Glomerular visceral epithelial cell (primary cell): ENCODE results near the gene RPH3AL.
"Not testable (repeated sequence)": the region's sequence is repeated elsewhere in the genome, so short reads cannot be mapped to it uniquely, and the experiment has no call there.

Experiments used
- DNase-seq: peaks from one replicate; pipeline ENCODE4 v3.0.0-alpha.2; 2016; ENCODE audit errors: extremely low spot score

Gene RPH3AL

DNA sequence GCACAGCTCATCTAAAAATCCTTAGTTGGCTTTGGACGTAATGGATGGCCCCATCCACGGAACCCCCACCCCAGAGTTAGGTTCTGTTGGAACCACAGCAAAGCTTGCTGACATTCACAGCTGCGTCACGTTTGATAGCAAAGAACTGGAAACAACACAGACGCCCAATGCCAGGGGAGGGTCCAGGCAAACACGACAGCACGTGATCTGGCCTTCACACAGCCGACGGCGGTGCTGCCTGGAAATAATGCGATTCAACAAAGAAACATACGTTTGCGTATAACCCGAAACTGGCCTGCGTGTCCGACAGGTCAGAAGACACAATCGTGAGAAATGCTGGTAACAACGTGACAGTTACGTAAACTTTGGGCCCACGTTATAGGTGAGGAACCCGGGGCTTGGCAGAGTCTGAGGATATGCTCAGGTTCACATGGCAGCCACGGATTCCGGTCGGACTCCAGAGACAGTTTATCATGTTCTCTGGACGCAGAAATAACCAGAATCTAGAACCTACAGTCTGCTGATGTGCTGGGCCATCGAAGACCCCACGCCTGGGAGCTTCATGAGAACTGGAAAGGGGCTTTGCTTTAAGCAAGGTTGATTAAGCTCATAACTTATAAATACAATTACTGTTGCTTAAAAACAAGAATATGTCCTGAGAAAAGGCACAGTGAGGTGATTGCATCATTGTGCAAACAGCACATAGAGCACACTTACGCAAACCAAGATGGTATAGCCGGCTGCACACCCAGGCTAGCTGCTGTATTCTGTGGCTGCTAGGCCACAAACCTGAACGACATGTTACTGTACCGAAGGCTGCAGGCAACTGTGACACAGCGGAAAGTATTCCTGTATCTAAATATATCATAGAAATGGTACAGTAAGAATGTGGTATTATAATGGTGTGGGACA, 70.4 kb downstream of the RPH3AL start:
- no peak for DNase-seq

DNA sequence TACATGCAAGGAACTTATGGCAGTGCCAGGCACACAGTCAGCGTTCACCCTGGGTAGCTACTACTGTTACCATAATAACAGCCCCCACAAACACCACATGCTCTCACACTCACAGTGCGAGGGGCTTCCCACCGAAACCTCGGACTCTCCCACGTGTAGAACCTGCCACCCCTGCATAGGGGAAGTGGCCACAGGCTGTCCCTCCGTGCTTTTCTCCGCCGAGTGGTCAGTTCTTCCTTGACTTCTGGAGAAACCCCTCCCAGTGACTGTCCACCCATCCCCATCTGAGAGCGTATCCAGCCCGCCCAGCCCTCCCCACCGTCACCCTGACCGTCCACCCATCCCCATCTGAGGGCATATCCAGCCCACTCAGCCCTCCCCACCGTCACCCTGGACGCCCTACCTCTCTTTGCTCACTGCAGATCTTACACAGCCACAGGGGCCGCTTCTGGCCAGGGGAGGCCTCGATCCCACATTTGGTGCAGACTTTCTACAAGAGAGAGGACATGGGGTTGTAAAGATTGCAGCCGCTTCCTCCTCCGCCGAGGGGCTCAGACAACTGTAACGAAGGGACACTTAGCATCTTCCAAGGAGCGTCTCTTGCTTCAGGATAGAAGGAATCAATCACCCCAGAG, 71.1 kb downstream of the RPH3AL start:
- DNase-seq, result no peak

DNA sequence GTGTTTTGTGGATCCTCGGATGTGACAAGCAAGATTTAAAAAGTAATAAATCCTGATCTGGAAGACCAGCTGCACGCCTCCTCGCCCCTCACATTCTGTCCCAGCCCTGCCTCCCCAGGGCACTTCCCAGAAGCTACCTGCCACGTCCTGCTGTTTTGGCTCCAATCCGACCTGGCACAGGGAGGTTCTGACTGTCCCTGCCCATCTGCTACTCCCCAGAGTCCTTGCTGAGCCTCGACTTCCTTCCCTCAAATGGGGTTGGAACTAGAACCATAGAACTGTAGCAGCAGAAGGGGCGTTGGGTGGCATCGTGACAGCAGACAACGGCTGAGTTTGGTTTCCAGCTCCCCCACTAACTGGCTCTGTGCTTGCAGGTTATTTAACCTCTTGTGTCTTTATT, 71.7 kb downstream of the RPH3AL start:
- DNase-seq, result no peak

DNA sequence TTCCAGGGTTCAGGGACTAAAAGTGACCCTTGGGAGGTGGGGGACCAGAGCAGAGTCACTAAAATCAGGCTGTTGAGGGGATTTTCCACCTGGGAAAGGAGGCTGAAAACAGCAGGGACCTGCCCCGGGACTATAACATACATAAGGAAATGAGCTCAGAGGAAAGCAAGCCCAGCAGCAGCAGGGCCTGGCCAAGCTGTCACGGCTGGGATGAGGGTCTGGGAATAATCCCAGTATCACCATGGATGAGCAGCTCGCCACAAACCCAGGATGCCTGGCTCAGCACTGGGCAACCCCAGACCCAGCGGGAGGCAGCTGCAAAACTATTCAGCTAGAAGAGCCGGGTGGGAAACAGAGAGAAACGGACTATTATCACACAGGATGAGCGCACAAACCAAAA, 72.4 kb downstream of the RPH3AL start:
- DNase-seq, result no peak

DNA sequence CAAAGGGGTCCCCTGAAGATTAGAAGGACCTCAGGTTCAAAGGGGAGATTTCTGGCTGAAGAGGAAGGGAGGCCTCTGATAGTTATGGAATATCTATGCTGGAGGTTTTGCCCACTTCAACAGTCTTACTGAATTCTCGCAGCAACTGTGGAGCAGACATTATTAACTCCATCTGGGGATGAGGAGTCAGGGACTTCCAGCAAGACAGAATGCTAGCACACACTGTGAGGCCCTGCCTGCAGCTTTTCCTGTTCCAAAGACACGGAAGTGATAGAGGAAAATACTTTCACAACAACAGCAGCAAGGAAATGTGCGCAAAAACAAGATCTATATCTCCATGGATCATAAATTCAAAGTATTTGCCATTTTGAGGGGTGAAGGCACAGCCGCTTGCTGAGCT, 72.8 kb downstream of the RPH3AL start:
- no peak for DNase-seq

DNA sequence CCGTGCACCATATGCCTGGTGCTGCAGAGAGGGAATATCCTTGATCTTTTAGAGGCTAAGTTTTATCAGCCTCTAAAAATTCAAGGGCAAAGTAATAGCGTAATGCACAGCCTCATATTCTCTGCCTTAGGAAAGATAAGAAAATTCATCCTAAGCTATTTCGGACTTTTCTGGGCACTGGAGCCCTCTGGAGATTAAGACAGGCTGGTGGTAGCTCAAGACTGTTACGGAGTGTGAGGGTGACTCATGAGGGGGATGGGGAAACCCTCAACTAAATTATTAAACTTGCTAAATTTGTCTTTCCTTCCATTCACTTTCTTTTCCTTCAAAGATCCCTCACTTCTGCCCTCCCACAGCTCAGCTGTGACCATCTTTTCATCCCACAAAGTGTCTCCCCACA, 73.3 kb downstream of the RPH3AL start:
- DNase-seq, result no peak

DNA sequence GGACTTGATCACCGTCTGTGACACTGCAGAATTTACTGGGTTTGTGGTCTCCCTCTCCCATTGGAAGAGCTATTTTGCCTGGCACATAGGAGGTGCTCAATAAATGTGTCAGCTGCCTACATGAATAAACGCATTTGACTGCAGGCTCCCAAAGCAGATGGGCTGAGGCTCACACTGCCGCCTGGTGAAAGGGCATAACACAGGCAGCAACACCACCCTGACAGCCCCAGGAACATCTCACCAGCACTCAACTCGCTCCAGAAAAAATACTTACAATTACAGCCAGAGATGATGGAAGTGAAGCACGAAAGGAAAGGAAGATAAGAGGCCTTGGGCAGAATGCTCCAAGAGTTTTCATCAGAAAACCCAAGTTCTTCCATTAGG, 73.9 kb downstream of the RPH3AL start:
- DNase-seq, result no peak

- DNase-seq, result no peak
Observed at GRCh38 chr17:278055-278675, 74.4 kb downstream of the RPH3AL start.

- no peak for DNase-seq
Observed at GRCh38 chr17:274902-275301, 77.7 kb downstream of the RPH3AL start.

DNA sequence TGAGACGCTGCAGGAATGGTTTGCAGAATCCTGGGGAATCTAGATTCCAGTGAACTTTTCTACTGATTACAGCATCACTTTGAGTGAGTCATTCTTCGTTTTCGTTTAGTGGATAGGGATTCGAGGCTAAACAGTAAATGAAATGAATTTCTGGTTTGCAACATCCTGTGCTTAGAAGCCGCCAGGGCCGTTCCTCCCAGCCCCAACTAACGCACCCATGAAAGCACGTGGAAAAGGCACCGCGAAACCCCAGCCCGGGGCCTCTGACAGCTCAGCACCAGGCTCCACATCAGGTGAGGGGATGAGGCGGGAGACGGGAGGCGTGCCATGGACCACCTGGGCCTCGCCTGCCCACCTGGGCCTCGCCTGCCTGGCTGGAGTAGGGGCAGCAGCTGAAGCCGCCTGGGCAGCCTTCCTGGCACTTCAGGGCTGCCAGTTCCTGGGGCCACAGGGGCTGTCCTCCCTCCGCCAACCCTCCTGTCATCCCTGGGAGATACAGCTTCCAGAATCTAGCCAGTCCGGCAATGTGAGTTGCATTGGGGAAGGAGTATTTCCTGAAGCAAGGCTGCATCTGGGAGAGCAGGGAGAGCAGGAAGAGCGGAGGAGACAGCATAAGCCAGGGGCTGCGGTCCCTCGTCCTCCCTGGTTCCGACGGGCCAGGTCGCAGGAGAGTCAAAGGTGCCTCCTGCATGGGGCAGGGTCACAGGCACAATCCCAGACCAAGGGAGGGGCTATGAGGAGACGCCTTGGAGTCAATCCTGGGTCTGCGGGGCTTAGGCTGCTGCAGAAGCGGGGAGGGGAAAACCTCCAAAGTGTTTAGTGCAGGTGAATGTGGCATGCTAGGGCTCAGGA, 78.4 kb downstream of the RPH3AL start:
- DNase-seq, result no peak

GRCh38 chr17:272856-273255, 79.8 kb downstream of the RPH3AL start:
- DNase-seq, result not testable (repeated sequence)

DNA sequence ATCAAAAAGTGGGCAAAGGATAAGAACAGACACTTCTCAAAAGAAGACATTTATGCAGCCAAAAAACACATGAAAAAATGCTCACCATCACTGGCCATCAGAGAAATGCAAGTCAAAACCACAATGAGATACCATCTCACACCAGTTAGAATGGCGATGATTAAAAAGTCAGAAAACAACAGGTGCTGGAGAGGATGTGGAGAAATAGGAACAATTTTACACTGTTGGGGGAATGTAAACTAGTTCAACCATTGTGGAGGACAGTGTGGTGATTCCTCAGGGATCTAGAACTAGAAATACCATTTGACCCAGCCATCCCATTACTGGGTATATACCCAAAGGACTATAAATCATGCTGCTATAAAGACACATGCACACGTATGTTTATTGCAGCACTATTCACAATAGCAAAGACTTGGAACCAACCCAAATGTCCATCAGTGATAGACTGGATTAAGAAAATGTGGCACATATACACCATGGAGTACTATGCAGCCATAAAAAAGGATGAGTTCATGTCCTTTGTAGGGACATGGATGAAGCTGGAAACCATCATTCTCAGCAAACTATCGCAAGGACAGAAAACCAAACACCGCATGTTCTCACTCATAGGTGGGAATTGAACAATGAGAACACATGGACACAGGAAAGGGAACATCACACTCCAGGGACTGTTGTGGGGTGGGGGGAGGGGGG, 80.5 kb downstream of the RPH3AL start:
- not testable (repeated sequence) for DNase-seq

DNA sequence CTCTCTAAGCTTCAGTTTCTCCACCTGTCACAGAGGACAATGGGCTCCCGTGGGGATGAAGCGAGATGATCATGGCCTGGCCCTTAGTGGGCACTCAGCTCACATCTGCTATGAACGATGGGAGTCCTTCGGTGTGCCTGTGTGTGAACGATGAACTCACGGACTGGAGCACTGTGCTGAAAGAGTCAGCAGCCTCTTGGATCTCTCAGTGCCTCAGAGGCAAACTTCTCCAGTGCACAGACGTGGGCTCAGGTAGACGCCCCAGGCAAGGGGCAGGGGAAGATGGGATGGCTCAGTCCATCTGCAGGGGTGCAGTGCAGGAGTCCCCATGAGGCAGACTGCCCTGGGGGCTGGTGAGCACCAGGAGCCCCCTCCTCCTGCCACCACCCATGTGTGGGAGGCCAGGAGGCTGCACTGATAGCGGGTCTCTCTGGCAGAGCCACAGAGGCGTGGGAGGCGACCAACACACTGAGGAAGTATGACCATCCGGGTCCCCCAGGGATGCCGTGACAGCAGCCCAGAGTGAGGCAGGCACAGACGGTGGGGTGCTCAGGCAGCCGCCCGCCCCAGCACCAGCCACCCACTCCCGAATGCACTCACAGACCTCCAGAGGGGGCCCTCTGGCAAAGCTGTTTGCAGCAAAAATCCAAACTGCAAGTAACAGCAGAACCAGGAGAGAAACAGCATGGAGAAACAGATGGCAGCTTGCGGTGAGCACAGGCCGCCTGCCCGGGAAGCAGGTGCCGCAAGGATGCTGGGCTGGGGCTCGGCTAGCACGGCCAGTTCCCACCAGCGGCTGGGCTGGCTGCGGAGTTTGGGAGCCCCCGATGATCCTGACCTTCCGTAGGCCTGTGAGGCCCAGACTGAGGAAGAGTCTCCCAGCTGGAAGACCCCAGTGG, 82.7 kb downstream of the RPH3AL start:
- no peak for DNase-seq

- DNase-seq, result no peak
Observed at GRCh38 chr17:266701-267667, 85.6 kb downstream of the RPH3AL start.

DNA sequence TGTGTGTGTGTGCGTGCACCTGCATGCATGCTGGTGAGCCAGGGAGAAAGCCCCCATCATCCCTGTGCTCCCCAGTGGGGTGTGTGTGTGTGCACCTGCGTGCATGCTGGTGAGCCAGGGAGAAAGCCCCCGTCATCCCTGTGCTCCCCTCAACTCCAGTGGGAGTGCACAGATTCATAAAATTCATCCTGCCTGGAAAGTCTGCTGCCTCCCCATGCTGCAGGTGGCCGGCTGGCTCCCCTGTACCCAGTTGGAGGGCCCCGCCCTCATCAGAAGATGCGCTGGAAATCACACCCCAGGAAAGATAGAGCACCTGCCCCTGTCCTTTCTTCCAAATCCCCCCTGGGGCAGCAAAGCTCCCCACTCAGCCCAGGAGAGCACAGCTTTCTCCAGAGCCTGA, 86.4 kb downstream of the RPH3AL start:
- no peak for DNase-seq

GRCh38 chr17:265718-266117, 86.9 kb downstream of the RPH3AL start:
- DNase-seq, result no peak

GRCh38 chr17:263773-264172, 88.8 kb downstream of the RPH3AL start:
- DNase-seq, result no peak

GRCh38 chr17:263271-263670, 89.3 kb downstream of the RPH3AL start:
- DNase-seq, result no peak

DNA sequence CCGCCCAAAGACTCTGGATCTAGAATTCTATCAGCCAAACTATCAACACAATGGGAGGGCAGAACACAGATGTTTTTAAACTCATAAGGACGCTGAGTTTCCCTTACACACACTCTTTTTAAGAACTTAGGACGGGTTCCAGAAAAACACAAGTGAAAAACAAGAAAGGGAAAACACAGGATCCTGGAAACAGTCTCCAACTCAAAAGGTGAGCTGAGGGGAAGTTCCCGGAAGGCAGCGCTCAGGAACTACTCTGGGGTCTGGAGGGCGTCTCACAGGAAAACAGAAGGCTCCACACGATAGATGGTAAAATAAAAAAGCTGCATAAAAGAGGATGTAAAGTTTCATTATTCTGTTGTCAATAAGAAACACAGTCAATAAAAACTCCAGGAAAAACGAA, 91.0 kb downstream of the RPH3AL start:
- DNase-seq, result no peak
